RCC 7860 (cell line): Measurements from ENCODE around the gene AEN.

Experiments
- DNase-seq: peaks from one replicate; pipeline ENCODE4 v3.0.0-alpha.2; 2015; ENCODE audit warnings: low spot score
- FAIRE-seq: peaks from 2 replicates; lab custom pipeline; 2012; peaks lifted over from hg19 to GRCh38; lab: Jason Lieb, UNC

AEN gene

GRCh38 chr15:88620995-88621772 lies at the start of gene AEN:
Gene AEN (plus strand): TSS chr15:88621340. CDS start chr15:88626210, 4,870 bp downstream.
- peak; percentile 72 for FAIRE-seq
- DNase-seq = peak; percentile 90

GRCh38 chr15:88571852-88572259 lies 49.3 kb upstream of the AEN start:
- DNase-seq = no peak
- FAIRE-seq = no peak

GRCh38 chr15:88574077-88574476 lies 47.1 kb upstream of the AEN start:
- no peak for FAIRE-seq
- no peak for DNase-seq

- DNase-seq = peak; percentile 1
- FAIRE-seq = no peak
These were observed 46.5 kb upstream of the AEN start for GRCh38 chr15:88574655-88575054.

GRCh38 chr15:88579322-88579721 lies 41.8 kb upstream of the AEN start:
- FAIRE-seq (no peak), DNase-seq (no peak)

- FAIRE-seq = no peak
- peak; percentile 2 for DNase-seq
These were observed 40.6 kb upstream of the AEN start for GRCh38 chr15:88580532-88580931.

- FAIRE-seq (no peak), DNase-seq (peak; percentile 43)
These were observed 34.6 kb upstream of the AEN start for GRCh38 chr15:88586401-88587162.

- no peak for DNase-seq
- FAIRE-seq = no peak
These were observed 30.4 kb upstream of the AEN start for GRCh38 chr15:88590759-88591158.

- FAIRE-seq = no peak
These were observed 29.8 kb upstream of the AEN start for GRCh38 chr15:88591384-88591783.

GRCh38 chr15:88603885-88604284 lies 17.3 kb upstream of the AEN start:
- FAIRE-seq (no peak), DNase-seq (no peak)

More at GRCh38 chr15:88591384-88591783, 29.8 kb upstream of the AEN start:
- DNase-seq = no peak

- FAIRE-seq (no peak), DNase-seq (no peak)
These were observed 16.6 kb upstream of the AEN start for GRCh38 chr15:88604381-88605188.

GRCh38 chr15:88605189-88606069 lies 15.7 kb upstream of the AEN start:
- FAIRE-seq (no peak), DNase-seq (no peak)

- no peak for FAIRE-seq
- no peak for DNase-seq
These were observed 14.9 kb upstream of the AEN start for GRCh38 chr15:88606070-88606794.

- FAIRE-seq = no peak
- DNase-seq = no peak
These were observed 13.2 kb upstream of the AEN start for GRCh38 chr15:88607951-88608350.

- FAIRE-seq = no peak
- DNase-seq = no peak
These were observed 12.4 kb upstream of the AEN start for GRCh38 chr15:88608607-88609181.

- DNase-seq = no peak
- FAIRE-seq = no peak
These were observed 11.6 kb upstream of the AEN start for GRCh38 chr15:88609344-88610090.

- DNase-seq = peak; percentile 35
These were observed 10.4 kb upstream of the AEN start for GRCh38 chr15:88610701-88611231.

GRCh38 chr15:88612186-88612796 lies 8.8 kb upstream of the AEN start:
- FAIRE-seq = no peak
- DNase-seq = no peak

More at GRCh38 chr15:88610701-88611231, 10.4 kb upstream of the AEN start:
- no peak for FAIRE-seq
